T-helper 22 cell (primary cell): ENCODE data around the gene BIN2.
"Not testable (repeated sequence)": the region's sequence is repeated elsewhere in the genome, so short reads cannot be mapped to it uniquely, and the experiment has no call there.

ENCODE experiments used
- DNase-seq: peaks from one replicate; pipeline ENCODE4 v3.0.0-alpha.2; 2020; ENCODE audit warnings: low read depth

BIN2 gene

DNA sequence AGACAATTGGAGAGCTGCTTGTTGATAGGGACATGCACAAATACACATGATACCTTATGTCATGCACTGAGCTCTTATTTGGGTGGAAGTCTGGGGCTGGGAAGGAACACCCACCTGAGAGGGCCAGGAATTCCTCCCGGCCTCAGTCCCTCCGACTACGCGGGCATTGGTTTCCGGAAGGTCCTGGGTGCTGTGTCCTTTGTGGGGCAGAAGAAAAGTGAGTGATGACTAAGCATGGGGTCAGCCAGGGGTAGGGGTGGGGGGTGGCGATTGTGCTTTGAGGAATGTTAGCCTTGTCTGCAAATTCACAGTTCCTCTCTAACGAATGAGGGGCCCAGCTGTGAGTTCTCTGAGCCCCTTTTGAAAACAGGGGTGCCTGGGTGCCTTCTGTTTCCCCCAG, 21.7 kb upstream of the BIN2 start:
- DNase-seq: no peak

DNA sequence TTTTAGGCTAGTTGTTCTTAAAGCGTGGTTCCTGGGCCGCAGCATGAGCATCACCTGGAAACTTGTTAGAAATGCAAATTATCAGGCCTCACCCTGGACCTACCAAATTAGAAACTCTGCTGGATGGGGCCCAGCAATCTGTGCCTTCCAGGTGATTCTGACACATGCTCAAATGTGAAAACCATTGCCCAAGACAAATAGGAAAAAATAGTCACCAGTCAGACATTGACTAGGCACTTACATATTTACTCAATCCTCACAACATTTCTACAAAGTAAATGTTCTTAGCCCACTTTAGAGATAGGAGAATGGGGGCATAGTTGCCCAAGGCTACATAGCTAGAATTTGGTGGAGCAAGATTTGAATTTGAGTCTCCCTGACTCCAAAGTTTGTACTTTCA, 19.2 kb upstream of the BIN2 start:
- DNase-seq: no peak

DNA sequence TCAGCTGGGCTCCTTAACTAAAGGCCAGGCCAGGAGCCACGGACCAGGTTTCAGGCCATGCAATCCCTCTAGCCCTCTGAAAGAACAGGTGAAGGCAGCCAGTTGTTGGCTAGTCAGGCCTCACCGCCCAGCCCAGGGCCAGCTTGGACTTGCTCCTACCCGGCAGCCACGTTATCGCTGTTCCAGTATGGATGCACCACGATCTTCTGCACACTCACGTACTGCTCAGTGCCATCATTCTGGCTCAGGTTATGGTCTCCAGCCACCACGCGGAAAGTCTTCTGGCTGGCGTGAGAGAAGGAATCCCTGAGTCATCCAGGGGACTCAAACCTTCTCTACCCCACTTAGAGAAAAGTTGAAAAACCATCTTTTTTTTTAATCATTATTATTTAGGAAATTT, 18.4 kb upstream of the BIN2 start:
- no peak for DNase-seq

DNA sequence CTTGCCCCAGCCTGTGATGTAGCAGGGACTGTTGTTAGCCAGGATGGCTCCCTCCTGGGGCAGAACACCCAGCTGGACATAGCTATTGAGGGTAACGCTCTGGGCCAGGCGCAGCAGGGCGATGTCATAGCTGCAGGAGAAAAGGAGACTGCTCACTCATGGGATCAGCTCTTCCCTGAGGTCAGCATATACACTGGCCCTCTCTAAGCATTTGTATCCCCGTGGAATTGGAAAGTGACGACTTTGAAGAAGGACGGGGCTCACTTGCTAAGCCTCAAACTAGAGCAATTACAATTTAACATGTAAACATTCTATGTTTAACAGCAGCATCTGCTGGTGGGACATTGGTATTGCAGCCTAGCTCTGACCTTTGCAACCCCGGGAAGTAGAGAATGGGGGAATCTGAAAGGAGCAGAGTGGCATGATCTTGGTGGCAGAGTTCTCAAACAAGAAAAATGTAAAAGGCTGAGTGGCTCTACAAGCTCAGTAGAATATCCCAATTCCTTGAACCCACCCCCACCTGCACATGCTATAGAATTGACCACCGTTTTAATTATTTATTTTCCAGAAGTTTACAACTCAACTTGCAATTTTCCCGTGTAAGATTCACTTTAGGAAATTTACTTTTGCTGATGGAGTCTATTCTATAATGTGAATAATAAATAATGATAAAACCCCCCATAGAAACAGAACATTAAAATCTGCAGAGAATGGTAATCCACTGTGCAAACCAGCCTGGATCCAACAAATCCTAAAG, 17.5 kb upstream of the BIN2 start:
- peak; percentile 32 for DNase-seq

DNA sequence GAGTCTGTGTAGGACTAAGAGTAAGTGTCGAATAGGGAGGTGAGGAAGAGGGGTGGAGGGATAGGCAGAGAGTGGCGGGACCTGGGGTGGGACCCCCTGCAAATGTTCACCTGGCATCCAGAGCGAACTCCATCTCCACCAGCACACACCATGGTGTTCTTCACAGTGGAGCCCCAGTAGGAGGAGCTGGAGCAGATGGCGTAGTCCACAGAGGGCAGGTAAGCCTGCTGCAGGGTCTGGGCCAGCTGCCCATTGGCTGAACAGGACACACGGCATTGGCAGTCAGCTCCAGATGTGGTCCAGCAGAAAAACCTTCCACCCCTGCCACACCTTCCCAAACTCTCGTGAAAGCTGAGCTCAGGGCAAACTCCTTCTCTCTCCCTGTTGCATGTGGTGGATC, 15.8 kb upstream of the BIN2 start:
- no peak for DNase-seq

DNA sequence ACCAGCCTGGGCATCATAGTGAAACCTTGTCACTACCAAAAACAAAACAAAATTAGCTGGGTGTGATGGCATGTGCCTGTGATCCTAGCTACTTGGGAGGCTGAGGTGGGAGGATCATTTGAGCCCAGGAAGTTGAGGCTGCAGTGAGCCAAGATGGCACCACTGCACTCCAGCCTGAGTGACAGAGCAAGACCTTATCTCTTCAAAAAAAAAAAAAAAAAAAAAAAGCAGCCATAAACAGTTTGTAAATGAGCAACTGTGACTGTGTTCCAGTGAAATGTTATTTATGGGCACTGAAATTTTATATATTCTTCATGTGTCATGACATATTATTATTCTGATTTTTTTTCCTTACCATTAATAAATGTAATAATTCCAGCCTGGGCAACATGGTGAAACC, 13.4 kb upstream of the BIN2 start:
- DNase-seq: not testable (repeated sequence)

DNA sequence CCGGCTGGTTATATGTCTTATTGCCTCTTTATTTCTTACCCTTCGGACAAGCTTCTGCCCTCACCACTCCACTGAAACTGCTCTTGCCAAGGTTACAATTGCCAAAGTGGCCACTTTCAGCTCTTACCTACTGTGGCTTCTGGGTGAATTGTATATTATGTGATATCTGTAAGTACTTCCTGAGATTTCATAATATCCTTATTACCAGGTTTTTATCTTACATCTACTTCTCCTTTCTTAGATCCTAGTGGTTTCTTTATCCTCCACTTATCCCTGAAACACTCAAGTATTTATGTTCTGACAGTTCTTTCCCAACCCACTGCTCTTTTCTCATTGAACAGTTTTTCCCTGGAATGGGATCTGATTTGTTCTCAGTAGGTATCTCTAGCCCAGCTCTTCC, 12.0 kb upstream of the BIN2 start:
- no peak for DNase-seq

DNA sequence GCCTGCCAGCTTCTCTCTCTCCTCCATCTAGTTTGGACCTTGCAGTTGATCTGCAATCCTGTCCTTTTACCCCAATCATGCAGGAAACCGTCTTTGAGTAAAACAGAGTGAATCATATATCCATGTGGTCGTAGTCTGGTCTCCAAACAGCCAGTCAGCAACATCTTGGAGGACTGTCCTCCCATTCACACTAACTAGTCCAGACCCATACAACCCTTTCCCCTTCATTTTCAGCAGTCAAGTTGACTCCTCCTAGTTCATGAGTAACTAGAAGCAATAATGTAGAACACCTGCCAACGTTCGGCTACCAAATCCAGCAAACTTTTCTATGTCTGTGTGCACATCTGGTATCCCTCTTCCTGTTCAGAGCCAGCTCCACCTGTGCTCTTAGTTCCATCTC, 10.8 kb upstream of the BIN2 start:
- no peak for DNase-seq

DNA sequence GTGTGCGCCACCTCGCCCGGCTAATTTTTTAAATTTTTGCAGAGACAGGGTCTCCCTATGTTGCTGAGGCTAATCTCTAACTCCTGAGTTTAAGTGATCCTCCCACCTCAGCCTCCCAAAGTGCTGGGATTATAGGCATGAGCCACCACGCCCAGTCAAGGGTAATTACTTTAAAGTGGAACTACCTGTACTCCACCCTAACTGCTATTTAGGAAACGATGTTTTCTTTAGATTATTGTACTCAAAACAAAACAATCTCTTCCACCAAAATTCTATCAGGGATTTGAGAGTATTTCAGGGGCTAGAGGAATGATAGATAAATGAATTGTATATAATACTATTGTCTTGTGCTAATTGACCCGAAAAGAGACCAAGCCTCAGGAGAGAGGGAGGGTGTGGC, 9.6 kb upstream of the BIN2 start:
- DNase-seq: no peak

DNA sequence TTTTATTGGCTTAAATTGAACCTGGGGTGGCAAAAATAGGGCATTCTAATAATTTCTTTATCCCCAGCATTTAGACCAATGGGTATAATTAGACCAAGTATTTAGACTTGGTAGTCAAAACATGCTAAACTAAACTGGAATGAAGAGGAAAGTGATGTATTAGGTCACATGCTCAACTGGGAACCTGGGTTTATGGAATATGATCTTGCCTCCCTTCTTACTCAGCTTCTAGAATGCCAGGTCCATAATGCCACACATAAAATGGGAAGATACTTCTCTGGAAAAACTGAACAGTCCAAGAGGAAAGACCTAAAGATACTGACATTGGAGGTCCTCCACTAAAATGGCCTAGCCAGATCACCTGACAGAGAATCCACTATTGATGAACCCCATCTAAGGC, 6.2 kb upstream of the BIN2 start:
- DNase-seq: no peak

DNA sequence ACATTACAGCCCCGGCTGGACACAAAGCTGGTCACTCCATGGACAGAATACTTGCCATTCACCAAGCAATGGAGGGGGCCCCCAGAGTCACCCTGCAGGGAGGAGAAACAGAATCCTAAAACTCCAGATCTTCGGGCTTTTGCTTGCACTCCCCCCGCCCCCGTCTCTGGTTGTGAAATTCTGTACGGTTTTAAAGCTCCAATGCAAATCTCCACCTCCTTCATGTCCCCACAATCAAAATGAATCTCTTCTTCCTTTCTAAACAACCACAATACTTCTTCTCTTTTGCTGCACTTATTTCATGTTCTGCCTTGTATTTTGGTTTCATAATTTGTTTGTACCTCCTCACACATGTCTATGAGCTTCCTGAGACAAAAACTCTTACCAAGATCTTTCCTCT, 5.8 kb upstream of the BIN2 start:
- DNase-seq: no peak

DNA sequence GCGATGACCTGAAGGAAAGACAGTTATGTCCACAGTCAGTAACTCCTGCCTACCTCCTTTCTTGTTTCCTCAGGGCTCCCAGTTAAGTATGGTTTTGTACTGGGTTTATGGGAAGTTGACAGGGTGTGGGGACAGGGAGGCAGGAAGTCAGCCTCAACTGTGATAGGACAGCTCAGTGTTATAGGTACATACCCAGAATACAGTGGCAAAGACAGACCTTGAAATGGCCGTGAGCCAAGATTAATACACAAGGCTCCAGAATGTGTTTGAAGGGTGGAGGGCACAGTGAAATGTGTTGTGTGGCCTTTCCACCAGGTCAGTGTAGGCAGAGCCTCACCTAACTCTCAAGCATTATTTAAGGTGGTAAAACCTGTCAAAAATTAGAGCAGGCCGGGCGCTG, 4.6 kb upstream of the BIN2 start:
- DNase-seq: no peak

DNA sequence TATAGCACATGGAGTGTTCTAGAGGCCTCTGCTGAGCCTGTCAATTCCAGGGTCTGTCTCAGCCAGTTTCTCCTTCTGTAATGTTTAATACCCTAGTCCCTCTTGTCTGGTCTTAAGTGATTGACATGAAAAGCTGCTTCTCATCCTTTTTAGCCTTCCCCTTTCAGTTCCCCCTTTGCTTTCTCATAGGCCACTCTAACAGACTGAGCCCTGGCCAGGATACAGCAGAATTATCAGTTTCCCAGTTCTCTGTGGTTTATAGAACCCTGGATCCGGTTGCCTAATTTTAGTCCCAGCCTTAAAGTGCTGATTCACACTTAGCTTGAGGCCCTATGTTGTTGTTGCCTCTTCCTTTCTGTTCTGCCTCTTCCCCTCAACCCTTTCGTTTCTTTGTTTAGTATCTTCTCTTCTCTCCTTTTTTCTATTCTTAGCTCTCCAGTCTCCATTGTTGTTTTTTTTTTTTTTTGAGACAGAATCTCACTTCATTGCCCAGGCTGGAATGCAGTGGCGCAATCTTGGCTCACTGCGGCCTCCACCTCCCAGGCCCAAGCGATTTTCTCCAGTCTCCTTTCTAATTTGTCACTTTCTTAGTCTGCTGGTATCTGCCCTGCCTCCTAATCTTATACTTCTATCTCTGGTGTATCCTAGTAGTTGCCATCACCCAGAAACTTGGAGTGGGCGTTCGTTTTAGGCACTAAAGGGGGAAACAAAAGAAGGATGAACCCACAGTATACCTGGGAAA, 2.9 kb upstream of the BIN2 start:
- no peak for DNase-seq

DNA sequence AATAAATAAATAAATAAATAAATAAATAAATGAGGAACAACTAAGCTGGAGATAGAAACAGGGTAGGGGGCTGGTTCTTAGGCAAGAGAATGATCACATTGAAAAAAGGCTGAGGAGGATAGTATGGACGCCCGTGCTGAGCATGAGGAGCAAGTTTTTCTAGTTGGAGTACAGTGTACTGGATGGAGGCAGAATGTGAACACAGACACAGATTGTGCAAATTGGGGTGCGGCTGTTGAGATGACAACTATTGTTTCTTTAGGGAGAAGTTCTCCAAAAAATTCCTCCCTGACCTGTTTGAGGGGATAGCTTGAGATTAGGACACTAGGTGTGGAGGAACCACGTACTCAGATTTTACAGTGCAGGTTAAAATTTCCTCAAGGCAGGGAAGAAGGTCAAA, 979 bp upstream of the BIN2 start:
- DNase-seq: no peak

DNA sequence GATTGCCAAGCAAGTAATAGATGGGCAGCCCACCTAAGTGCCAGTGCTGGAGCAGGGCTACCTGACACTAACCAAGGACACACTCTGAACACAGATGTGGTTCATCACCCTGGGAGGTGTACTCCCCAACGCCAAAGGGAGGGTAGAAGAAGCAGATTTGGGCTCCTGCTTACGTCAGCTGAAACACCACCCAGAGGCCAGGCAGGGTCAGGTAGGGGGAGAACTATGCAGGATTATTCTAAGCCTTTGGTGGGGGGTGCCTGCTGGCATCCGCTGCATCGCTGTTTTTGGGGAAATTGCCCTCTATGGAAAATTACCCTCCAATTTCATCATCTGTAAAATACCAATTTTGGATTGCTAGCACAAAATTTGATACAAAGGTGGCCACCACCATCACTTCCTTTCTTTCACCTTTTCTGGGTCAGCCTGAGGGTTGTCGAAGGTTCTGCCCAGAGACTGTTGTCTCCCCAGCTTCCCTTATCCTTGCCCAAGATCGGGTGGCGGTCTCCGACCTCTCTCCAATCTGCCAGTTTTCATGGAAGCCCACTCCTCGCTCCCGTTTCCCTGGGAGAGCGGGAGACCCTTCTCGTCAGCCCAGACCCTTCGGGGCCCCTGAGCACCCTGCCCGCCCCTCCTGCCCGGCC, 535 bp downstream of the BIN2 start:
- peak; percentile 60 for DNase-seq

DNA sequence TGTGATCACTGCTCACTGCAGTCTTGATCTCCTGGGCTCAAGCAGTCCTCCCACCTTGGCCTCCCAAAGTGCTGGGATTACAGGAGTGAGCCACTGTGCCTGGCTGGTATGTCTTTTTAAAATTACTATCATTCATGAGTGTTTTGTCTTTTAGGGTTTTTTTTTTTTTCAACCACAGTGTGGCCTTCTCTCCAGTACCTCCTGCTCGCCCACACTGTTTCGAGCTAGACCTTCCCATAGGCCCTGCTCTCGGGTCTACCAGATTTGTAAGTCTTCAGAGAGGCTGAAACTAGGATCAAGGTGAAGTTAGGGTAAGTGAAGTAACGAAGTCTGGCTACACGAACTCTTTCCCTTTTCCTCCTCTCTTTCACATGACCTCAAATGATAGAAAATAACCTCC, 1.5 kb downstream of the BIN2 start:
- no peak for DNase-seq

DNA sequence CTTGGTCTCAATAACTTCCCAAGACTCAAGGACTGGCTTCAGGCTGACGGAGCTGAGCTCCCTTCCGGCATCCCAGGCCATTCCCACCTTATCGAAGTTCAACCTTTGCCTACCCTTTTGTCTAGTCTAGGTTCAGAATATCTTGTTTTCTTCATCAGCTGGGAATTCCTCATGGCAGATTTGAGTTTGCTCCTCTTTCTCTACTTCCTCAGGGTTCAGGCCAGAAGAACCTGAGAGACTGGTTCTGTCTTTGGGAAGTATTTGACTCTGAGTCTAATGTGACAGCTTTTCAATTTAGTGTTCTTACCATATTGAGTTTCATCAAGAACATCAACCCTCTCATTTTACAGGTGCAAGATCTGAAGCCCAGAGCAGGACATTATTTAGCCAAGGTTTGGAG, 2.1 kb downstream of the BIN2 start:
- DNase-seq: no peak

DNA sequence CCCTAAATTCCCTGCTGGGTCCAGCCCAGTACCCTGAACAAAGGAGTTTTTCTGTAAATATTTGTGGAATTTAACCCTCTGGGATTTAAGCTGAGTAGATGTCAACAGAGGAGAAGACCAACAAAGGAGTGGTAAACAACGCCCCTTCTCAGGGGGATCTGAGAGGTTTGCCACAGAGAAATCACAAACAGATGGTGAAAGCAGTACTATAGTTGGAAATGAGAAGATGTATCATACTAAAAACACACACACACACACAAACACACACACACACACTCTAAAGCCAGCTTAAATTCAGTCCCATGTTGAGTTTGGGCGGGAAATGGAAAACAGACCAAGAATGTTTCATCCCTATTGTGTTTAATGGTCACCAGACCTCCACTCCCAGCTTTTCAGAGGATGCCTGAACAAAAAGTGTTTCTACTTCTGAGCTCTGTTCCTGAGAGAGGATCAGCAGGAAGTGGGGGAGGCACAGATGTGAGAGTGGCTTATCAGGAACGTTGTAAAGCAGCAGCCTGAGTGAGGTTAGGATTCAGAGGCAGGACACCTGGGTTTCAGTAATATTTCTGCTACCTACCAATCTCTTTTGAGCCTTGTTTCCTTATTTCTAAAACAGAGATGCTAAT, 3.2 kb downstream of the BIN2 start:
- no peak for DNase-seq

DNA sequence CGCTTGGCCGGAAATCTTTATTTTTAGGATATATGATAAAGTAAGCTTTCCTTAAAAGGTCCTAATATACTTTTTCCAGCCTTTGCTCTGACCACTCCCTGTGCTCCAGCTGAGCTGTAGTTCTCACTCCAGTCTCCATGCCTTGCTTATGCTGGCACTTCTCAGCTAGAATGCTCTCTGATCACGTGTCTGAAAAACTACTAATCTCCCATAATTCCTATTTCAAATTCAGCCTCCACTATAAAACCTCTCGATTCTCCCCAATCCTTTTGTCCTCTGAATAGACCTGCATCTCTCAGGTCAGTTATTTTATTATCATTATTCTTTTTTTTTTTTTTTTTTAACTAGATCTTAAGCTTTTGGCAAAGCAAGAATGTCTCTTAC, 3.7 kb downstream of the BIN2 start:
- DNase-seq: no peak

DNA sequence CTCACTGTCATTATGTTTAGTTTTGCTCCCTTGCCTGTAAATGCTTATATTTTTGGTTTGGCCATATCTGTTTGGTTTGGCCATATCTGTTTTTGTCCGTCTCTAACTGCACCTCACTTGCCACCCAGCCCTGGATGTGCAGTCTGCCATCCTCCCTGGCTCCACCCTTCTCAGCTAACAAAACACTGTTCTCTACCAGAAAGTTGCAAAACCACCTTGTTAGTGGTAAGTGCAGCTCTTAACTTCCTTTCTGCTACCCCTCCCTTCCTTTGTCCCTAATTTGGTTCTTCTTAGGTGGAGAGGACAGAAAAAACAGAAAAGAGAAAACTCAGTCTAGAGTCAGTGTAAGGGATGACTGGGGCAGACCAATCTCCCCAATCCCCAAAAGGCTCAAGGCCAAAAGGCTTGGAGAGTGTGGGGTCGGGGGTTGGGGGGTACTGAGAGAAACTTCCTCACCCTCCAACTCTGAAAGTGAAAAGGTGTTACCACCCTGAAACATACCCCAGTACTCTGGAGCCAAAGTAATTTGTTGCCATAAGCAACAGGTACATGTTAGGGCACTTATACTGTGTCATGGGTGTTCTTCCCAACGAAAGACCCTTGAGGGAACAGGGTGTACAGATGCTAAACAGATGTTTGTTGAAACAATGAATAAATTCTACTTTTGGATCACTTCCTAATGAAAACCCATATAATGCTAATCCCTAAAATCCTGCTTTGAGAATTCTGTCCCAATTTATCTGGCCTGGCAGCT, 5.0 kb downstream of the BIN2 start:
- peak; percentile 13 for DNase-seq

DNA sequence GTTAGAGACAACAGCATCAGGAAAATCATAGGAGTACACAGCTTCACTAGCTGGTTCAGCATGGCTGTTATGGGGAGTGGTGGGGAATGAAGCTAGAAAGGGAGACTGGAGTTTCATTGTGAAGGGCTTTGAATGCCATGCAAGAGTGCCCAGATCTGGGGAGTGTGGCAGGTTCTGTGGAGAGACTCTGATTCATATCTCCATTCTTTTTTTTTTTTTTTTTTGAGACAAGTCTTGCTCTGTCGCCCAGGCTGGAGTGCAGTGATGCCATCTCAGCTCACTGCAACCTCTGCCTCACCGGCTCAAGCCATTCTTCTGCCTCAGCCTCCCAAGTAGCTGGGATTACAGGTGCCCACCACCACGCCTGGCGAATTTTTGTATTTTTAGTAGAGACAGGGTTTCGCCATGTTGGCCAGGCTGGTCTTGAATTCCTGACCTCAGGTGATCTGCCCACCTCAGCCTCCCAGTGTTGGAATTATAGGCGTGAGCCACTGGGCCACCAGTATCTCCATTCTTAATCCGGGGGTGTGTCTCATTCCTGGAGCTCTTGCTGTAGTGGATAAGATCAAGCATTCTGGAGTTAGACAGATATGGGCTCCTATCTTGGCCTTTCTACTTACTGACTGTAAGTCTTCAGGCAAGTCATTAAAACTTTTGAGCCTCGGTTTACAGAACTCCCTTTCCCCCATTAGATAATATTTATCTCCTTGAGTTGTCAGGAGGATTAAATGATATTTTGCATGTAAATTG, 5.7 kb downstream of the BIN2 start:
- DNase-seq: not testable (repeated sequence)

DNA sequence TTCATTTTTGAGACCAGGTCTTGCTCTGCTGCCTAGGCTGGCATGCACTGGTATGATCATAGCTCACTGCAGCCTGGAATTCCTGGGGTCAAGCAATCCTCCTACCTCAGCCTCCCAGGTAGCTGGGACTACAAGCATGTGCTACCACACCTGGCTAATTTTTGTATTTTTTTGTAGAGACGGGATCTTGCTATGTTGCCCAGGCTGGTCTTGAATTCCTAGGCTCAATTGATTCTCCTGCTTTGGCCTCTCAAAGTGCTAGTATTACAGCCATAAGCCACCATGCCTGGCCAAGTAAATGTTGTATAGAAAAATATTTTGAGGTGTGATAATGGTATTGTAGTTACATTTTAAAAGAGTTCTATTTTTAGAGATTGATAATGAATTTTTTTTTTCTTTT, 12.6 kb downstream of the BIN2 start:
- DNase-seq: no peak
